ENCODE data around the gene KLHL1.

KLHL1 gene

DNA sequence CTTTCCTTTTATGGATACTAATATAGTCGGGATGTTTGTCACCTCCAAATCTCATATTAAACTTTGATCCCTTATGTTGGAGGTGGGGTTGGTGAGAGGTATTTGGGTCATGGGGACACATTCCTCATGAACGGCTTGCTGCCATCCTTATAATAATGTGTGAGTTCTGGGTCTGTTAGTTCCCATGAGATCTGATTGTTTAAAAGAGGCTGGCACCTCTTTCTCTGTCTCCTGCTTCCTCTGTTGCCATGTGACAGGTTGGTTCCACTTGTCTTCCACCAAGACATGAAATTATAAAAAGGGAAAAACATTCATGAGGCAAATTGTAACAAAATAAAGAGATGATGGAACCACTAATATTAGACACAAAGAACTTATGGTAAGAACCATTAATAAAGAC is 108.4 kb downstream of the KLHL1 start:
- DNase-seq (ENCODE audit: low spot score): no peak

DNA sequence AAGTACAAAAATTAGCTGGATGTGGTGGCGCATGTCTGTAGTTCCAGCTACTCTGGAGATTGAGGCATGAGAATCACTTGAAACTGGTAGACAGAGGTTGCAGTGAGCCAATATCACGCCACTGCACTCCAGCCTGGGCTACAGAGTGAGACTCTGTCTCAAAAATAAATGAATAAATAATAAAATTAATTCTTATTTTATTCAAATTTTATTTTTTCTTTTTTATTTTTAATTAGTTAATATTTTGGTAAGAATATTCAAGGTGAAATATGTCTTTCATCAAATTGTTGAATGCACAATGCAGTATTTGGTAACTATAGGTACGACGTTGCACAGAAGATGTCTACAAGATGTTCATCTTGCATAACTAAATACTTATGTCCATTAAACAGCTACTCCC is 111.2 kb downstream of the KLHL1 start:
- no peak for DNase-seq (ENCODE audit: low spot score)

DNA sequence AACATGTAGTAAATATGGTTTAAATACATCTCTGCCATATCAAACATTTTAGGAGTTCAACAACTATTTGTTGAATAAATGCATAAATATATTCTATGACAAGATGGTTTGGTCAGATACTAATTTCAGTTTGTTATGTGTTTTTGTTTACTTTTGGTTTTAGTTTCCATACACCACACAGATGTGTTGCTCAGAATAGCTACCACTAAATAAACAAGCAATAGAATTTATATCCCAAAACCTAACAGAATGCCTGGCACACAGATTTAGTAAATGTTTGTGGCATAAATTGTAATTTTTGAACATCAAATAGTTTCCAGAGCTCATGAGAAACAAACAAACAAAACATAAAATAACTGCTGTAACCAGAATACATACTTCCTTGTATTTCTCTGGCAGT is 127.5 kb downstream of the KLHL1 start:
- DNase-seq (ENCODE audit: low spot score): no peak

DNA sequence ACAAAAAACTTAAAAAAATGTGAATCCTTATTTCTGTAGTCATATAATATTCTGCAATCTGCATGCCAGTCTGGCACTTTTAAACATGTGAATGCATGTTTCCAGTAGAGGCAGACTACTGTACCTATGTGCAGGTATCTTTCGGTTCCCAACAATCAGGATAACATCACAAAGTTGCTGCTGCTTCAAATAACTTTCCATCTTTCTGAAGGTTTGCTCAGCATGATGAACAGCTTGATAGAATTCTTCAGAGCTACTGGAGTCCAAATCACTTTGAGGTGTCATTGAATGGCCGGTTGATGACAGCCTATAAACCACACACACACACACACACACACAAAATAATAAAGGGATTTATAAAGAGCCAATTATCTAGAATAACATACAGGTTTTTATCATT is 132.8 kb downstream of the KLHL1 start:
- DNase-seq (ENCODE audit: low spot score): no peak

DNA sequence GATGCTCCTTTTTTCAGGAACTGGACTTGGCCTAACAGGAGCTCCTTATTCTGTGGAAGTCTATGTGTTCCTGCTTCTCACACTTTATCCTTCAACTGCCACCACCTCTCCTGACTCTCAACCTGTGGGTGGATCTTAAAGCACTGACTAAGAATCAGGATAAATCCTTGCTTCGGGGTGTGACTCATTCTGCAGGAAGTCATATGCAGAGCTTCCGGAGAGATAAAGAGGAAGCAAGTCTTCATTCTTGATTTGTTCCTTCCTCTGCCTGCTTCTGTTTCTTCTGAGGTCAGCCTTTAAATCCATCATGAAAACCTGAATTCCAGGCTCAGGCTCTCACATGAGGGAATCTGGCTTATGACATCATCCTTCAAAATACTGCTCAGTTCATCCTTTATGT is 137.7 kb downstream of the KLHL1 start:
- peak; percentile 88 for DNase-seq (ENCODE audit: low spot score)

DNA sequence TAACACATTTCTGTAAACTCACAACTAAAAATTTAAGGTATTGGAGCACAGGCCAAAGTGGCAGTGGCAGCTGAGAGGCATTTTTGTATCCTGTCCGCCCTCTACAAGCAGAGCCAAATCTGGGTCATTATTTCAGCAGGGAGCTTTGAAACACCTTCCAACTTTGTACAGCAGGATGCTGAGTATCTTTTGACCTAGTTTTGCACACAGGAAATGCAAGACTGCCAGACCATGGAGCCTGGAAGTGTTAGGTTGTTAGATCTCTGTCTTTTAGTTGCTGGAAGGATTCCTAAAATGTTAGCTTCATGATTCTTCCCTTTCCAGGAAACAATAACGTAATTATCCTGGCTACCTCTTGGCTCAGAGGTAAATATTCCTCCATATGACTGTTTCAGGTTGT is 149.2 kb downstream of the KLHL1 start:
- DNase-seq (ENCODE audit: low spot score): no peak

DNA sequence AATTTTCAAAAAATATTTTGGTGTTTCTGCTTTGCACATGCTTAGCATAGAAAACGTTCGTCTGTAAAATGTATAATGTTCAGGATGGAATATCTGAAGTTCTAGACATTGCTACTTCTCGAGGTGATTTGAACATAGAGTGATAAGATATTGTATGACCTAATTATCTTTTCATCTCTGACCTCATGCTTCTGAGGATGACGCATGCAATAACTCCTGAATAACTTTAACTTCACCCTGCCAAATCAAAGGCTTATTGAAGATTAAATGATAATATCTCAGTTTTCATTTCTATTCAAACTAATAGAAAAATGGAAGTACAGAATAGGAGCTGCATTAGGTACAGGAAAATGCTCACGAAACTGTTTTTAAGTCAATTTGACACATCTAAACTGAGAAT is 151.4 kb downstream of the KLHL1 start:
- no peak for DNase-seq (ENCODE audit: low spot score)

DNA sequence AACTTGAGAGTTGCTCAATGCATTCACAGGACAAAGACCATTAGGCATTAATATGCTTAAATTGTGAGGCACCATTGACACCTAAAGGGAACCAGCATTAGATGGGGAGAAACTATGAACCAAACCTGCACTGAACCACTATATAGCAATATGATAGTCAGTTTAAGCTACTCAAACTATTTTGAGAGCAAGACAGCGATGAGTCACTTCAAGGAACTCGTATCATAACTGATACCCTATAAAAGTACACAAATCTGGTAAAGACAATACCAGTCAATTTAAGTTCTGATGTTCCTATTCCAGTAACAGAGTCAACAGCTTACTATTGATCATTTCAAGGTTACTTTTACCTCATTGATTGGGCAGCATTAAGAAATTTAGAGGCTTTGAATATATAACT is 151.9 kb downstream of the KLHL1 start:
- peak; percentile 17 for DNase-seq (ENCODE audit: low spot score)

DNA sequence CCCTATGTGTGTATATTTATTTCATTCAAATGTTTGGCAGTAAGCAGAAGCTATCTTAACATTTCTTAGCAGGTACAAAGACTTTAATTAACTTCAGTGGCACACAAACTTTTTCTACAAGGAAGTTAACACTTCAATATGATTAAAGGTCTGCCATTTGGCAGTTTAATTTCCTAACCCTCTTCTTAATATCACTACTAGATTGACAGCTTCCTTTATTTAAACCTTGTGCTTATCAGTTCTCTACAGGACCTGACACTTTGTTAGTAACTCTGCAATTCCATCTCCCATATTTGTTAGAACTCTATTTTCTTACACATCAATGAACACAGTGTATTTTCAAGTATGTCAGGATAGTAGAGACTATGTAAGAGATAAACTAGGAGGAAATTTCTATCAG is 153.0 kb downstream of the KLHL1 start:
- no peak for DNase-seq (ENCODE audit: low spot score)

DNA sequence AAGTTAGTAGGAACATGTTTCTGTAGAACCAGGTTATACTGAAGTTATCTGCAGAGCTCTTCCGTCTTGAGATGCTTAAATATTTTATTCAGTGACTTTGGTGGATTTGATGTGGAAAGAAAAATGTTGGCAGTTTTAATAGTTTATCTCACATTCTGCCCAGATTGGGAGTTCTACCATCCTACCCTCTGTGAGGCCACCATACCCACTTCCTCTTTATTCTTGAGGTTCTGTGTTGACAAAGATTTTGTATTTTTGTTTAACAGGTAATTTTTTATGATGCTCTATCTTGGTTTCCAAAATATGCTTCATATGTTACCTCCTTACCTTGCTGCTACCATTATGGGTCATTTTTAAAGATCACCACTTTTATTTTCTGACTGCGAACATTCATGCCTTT is 156.8 kb downstream of the KLHL1 start:
- DNase-seq (ENCODE audit: low spot score): no peak

DNA sequence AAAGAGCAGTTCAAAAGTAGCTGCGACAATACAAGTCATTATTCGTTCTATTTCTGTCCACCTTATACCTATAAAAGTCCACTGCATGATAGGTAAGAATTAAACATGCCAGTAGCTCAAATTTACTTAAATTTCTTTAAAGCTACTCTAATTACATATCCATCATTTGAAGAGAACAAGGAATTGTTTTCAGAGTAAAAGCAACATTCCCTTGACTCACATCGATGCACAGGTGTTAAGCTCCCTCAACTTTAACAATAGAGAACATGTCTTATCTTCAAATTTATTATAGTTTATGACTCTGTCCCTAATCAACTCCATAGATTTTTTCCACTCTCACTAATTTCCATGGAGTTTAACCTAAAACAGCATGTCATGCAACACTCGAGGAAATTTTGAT is 158.1 kb downstream of the KLHL1 start:
- no peak for DNase-seq (ENCODE audit: low spot score)

DNA sequence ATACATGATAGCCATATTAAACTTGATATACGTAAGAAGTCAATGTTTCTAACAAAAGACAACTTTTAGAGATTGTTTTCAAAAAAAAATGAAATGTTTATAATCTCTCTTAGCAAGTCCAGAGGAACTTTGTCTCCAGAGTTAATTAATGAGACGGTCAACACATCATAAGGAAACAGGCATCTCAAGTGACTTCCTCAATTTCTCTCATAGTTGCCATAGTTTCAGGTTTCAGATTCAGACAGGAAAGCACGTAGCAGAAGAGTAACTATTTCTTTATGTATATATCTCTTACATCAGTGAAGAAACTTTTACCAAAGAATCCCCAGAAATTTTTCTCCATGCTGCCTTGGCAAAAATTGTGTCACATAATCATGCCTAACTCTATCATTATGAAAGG is 160.2 kb downstream of the KLHL1 start:
- DNase-seq (ENCODE audit: low spot score): no peak

DNA sequence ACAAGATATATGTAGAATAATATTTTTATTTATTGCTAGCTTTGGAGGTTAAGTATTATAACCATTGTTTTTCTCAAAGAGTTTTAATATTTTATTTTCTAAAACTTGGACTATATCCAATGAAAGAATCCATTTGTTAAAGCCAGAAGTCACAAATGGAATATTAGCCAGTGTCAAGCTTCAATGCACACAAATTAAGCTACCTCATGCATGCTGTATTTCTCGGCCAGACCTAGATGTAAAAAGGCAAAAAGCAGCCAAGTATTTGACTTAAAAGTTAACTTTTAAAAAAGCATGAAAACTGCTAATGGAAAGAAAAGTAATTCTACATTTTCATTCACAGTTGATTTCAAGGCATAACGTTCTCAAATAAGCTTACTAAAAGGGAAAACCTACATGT is 160.7 kb downstream of the KLHL1 start:
- DNase-seq (ENCODE audit: low spot score): no peak

DNA sequence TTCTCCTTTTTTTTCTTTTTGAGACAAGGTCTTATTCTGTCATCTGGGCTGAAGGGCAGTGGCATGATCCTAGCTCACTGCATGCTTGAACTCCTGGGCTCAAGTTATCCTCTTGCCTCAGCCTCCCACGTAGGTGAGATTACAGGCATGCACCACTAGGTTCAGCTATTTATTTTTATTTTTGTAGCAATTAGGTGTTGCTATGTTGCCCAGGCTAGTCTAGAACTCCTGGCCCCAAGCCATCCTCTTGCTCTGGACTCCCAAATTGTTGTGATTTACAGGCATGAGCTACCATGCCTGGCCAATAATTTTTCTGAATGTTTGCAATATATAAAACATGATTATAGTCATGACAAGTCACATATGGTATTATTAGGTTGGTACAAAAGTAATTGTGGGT is 161.7 kb downstream of the KLHL1 start:
- no peak for DNase-seq (ENCODE audit: low spot score)

DNA sequence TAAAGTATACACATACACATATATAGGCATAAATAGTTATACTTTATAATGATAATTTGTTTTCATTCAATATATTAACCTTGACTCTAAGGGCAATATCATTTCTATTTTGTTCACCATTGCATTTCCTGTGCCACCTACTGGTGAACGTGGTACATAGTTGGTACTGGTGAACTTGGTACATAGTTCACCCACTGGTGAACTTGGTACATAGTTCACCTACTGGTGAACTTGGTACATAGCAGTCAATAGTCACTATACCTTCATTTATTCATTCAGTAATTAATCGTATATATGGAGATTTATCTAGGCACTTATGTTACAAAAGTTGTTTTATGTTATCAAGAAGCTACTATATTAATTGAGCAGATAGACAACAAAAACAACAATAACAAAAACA is 173.2 kb downstream of the KLHL1 start:
- peak; percentile 71 for DNase-seq (ENCODE audit: low spot score)

DNA sequence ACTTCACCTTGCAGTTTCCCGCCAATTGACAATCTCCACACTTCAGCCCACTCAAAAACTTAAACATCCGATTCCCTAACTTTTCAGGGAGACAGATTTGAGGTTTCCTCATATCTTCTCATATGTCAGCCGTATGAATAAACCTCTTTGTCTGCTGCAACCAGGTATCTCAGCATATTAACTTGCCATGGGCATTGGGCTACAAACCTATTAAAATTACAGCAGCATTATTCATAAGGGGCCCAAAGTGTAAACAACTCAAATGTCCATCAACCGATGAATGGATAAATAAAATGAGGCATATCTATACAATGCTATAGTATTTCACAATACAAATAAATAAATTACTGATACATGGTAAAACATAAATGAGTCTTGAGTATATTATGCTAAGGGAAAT is 180.0 kb downstream of the KLHL1 start:
- no peak for DNase-seq (ENCODE audit: low spot score)

DNA sequence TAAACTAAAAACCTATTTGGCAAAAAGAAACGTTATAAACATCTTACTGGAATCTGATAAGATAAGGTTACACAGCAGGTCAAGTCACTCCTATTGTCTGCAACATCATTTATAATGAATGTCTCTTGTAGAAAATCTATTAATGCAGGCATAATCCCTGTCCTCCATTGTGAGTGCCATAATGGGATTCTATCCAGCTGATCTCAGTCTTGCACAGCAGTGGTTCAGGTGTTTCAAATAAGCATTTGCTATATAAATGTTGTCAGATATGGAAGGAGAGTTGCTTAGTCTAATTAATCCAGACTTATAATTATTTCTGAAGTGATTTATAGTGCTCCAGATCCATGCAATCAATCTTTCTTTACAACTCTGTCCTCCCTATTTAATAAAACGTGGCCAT is 187.1 kb downstream of the KLHL1 start:
- DNase-seq (ENCODE audit: low spot score): no peak

DNA sequence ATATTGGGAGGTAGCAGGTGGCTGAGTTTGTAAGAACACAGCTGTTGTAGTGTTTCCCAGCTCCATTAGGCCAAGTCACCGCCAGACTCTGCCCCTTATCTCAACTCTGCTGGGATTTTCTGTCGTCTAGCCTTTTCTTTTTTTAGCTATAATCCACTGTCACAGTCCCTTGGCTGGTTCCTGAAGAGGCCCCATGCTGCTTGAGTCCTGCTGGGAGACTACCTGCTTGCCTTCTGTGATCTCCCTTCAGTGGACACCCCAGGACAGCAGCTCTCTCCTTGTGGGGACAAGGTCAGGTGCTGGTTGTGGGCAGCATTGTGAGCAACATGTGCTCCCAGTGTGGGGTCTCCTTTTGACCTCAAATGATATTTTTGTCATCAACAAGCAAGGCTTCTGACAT is 195.6 kb downstream of the KLHL1 start:
- DNase-seq (ENCODE audit: low spot score): no peak

DNA sequence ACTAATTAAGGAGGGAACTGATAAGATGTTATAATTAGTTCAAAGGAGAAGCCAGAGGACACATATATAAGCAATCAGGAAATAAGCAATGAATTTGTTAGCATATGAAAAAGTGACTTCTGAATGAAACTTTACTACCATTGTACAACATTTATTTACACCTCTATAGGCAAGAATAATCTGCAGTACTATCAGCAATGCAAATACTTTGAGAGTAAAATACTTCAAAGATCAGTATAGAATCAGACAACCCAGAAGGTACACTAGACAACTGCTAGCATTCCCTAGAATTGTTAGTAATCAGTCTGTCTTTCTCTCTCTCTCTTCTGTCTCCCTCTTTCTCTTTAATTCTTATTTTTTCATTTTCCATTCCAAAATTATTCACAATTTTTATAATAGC is 197.5 kb downstream of the KLHL1 start:
- DNase-seq (ENCODE audit: low spot score): no peak

DNA sequence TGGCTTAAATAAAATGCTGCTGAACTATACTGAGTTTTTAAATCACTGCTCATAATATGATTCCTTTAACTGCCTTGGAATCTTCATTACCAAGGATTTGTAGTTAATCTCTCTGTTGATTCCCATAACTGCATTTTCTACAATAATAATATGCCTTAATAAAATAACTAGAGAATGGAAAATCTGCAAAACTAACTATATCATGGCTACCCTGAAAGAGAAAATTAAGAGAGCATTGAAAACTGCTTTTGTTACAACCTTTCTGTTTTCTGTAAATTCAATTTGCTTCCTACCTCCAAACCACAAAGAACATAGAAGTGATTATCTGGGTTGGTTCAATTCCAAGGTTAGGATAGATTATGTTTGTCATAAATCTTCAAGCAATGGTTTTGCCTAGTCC is 203.5 kb downstream of the KLHL1 start:
- DNase-seq (ENCODE audit: low spot score): no peak

DNA sequence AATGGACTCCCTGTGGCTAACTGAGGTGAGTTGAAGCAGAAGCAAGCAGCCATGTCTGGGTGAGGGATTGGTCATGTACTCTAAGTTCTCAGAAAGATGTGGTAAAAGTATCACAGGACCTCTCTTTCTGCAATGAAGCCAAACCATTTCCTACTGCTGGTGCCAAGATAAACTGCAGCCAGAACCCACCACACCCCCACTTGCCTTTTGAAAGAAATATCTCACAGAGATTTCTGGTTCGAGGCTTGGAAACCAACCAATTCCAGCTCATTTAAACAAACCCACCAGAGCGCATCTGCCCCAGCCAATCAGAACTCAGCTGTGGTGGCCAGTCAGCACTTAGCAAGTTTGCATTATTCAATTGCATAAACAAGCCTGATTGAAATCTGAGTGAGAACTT is 205.2 kb downstream of the KLHL1 start:
- no peak for DNase-seq (ENCODE audit: low spot score)

DNA sequence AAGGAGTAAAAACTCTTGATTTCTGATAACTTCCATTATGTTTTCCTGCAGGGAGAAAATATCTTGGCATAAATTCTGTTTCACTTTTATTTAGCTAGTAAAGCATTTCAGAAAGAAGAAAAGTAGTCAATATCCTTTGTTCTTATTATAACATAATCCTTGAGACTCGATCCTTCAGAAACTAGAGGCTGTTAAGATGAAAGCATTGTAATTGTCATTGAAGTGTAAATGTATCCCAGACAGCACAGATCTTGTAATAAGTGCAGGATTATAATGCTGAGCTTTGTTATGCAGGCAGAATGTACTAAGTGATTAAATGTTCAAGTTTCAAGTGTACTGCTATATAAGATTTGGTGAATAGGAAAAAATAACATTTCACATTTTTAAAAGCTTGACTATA is 225.8 kb downstream of the KLHL1 start:
- DNase-seq (ENCODE audit: low spot score): no peak

DNA sequence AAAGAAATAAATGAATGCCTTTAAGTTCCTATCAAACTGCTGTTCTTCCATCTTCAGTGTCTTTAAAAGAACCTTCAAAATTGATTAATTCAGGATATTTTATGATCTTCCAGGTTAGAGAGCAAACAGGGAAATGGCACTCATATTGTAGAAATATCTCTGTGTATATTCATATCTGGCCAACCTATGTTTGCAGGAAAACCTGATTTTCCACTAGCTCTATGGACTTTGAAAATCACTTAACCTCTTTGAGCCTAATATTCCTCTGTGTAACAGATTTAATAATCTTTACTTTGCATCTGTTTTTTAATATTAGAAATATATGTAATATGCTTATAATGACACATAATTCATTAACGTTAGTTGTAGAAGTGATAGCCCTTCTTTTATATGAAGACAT is 228.3 kb downstream of the KLHL1 start:
- no peak for DNase-seq (ENCODE audit: low spot score)

DNA sequence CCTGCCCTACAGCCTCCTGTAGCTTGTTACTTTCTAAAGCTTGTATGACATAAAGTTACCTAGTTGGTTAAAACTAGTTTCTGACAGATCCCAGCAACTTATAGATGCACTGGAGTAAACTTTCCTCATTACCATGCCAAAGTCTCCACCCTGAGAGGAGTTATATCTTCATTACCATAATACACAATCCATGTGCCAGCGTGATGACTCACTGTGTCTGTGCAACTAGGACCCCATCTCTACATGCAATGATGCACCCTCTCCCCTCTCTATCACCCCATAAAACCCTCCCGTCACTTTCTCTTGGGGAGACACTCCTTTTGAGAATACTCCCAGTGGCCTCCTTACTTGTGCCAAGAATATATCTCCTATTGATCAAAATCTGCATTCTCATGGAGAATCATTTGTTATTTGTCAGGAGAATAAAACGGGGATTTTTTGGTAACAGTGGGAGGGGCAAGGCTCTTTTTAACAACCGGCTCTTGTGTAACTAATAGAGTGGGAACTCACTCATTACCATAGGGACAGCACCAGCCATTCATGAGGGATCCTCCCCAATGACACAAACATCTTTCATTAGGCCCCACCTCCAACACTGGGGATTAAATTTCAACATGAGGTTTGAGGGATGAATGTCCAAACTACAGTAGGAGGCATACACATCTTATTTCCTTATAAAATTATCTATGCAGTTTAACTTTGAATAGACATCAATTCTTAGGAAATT is 235.8 kb downstream of the KLHL1 start:
- DNase-seq (ENCODE audit: low spot score): no peak

DNA sequence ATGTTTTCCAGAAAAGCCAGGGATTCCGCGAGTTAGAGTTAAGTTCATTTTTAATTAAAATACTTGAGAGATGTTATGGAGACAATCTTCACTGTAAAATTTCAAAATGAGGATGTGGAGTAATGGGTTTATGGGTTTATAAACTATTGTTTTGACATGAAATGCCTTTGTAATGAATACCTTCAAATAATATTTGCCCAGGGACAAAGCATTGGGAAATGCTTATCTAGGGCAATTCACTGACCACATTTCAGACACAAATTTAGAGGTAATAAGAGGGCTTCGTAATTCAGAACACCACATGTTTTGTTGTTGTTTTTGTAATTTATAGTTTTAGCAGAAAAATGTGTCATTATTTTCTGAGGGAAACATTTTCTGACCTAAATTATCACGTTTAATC is 241.7 kb downstream of the KLHL1 start:
- no peak for DNase-seq (ENCODE audit: low spot score)
